H1 (cell line): ENCODE results near the gene RAB2B. TPM values are rescaled to one million over a fixed set of nuclear protein-coding genes. Genes with fewer than 3 reads are reported as not detected.

Experiments used
- CTCF ChIA-PET: fragments of 300-600 bp; sonication (Branson Sonifier 250); formaldehyde crosslinking; loops from one replicate; lab custom pipeline; 2021; ENCODE audit not compliant: partially characterized antibody; lab: Charles Lee
- POLR2A ChIA-PET: fragments of 300-600 bp; sonication (Branson Sonifier 250); formaldehyde crosslinking; loops from one replicate; lab custom pipeline; 2021; ENCODE audit warnings: inconsistent platforms; ENCODE audit not compliant: partially characterized antibody; lab: Charles Lee
- DNase-seq, 2 experiments: peaks; one replicate each; pipeline versions ENCODE4 v3.0.0 to v3.0.0-alpha.2; 2010 to 2022; ENCODE audit warnings: low spot score in 2 of 2, low read depth in 1 of 2, mixed read lengths in 1 of 2
- FAIRE-seq: peaks from 2 replicates; lab custom pipeline; 2011; peaks lifted over from hg19 to GRCh38; lab: Jason Lieb, UNC
- H2AFZ ChIP-seq: 2 replicates; pipeline ENCODE4 v1.8.1; 2012; ENCODE audit warnings: low read length, inconsistent platforms
- H2AK5ac ChIP-seq: 2 replicates; pipeline ENCODE4 v1.6.1; 2013; ENCODE audit warnings: low read depth, low read length
- H2BK120ac ChIP-seq: replicated peaks from 2 replicates; pipeline ENCODE3; 2013; ENCODE audit warnings: low read depth, low read length, inconsistent platforms
- H2BK12ac ChIP-seq: 2 replicates; pipeline ENCODE4 v1.6.1; 2013; ENCODE audit warnings: low read depth, low read length
- H2BK15ac ChIP-seq: 2 replicates; pipeline ENCODE4 v1.6.1; 2013; ENCODE audit warnings: low read length
- H2BK20ac ChIP-seq: 2 replicates; pipeline ENCODE4 v1.6.1; 2013; ENCODE audit warnings: low read length
- H2BK5ac ChIP-seq: 2 replicates; pipeline ENCODE4 v1.6.1; 2013; ENCODE audit warnings: low read depth, low read length
- H3K14ac ChIP-seq: 2 replicates; pipeline ENCODE4 v1.6.1; 2013; ENCODE audit warnings: inconsistent platforms; ENCODE audit not compliant: insufficient read length
- H3K18ac ChIP-seq: 2 replicates; pipeline ENCODE4 v1.6.1; 2013; ENCODE audit warnings: low read length; ENCODE audit errors: extremely low read depth
- H3K23ac ChIP-seq: 2 replicates; pipeline ENCODE4 v1.6.1; 2013; ENCODE audit warnings: inconsistent platforms; ENCODE audit not compliant: insufficient read length
- H3K23me2 ChIP-seq: 2 replicates; pipeline ENCODE4 v1.6.1; 2013; ENCODE audit warnings: low read depth, low read length
- H3K27ac ChIP-seq: 2 replicates; pipeline ENCODE4 v1.6.1; 2011; ENCODE audit warnings: low read depth, low read length, inconsistent platforms
- H3K27me3 ChIP-seq, 4 experiments: replicated peaks in 1 of 4; 1 replicate in 1 of 4; 2 replicates in 3 of 4; pipeline versions ENCODE4 v1.6.1 to v1.8.1; 2011 to 2013; ENCODE audit warnings: low read length in 3 of 4, mild to moderate bottlenecking in 3 of 4, inconsistent platforms in 2 of 4, mixed read lengths in 2 of 4, moderate library complexity in 1 of 4; ENCODE audit not compliant: control insufficient read depth in 3 of 4, insufficient read depth in 3 of 4; ENCODE audit errors: extremely low read depth in 1 of 4
- H3K36me3 ChIP-seq, 4 experiments: 2 replicates each; pipeline versions ENCODE4 v1.6.1 to v1.8.1; 2011 to 2013; ENCODE audit warnings: mild to moderate bottlenecking in 4 of 4, low read length in 3 of 4, moderate library complexity in 2 of 4, control low read depth in 1 of 4, inconsistent platforms in 1 of 4; ENCODE audit not compliant: insufficient read depth in 4 of 4, control insufficient read depth in 2 of 4
- H3K4ac ChIP-seq: replicated peaks from 2 replicates; pipeline ENCODE3; 2013; ENCODE audit warnings: low read length, low read depth, mixed read lengths, inconsistent platforms; ENCODE audit not compliant: insufficient read length
- H3K4me1 ChIP-seq, 4 experiments: replicated peaks in 1 of 4; 1 replicate in 1 of 4; 2 replicates in 3 of 4; pipeline versions ENCODE4 v1.6.1 to v1.8.1; 2011 to 2013; ENCODE audit warnings: low read length in 3 of 4, inconsistent platforms in 2 of 4, mixed read lengths in 1 of 4; ENCODE audit not compliant: insufficient read depth in 4 of 4, control insufficient read depth in 3 of 4
- H3K4me2 ChIP-seq, 2 experiments: 2 replicates each; pipeline versions ENCODE4 v1.6.1 to v1.8.1; 2011 to 2013; ENCODE audit warnings: low read depth in 2 of 2, low read length in 2 of 2, control low read depth in 1 of 2, inconsistent platforms in 1 of 2, mild to moderate bottlenecking in 1 of 2; ENCODE audit not compliant: insufficient read depth in 1 of 2
- H3K4me3 ChIP-seq, 4 experiments: fragments of 200-600, 300-600 bp in 1 of 4; sonication (generic), shearing (Covaris generic), sonication (Bioruptor Twin) in 1 of 4; 2 replicates each; pipeline versions ENCODE4 v1.5.1 to v1.8.1; 2011 to 2016; ENCODE audit warnings: low read length in 4 of 4, low read depth in 3 of 4, control low read depth in 2 of 4, inconsistent platforms in 2 of 4, mild to moderate bottlenecking in 2 of 4, mixed read lengths in 1 of 4, moderate library complexity in 1 of 4; ENCODE audit not compliant: insufficient read depth in 2 of 4; ENCODE audit errors: extremely low read depth in 1 of 4
- H3K56ac ChIP-seq: replicated peaks from 2 replicates; pipeline ENCODE3; 2013; ENCODE audit warnings: low read depth, mild to moderate bottlenecking, mixed read lengths, low read length, inconsistent platforms; ENCODE audit not compliant: insufficient read length
- H3K79me1 ChIP-seq: 2 replicates; pipeline ENCODE4 v1.6.1; 2013; ENCODE audit warnings: low read depth, low read length, control low read depth
- H3K79me2 ChIP-seq, 2 experiments: 2 replicates each; pipeline versions ENCODE4 v1.6.1 to v1.8.1; 2012 to 2013; ENCODE audit warnings: low read length in 2 of 2, mild to moderate bottlenecking in 2 of 2, inconsistent platforms in 1 of 2; ENCODE audit not compliant: insufficient read depth in 2 of 2, control insufficient read depth in 1 of 2
- H3K9ac ChIP-seq, 4 experiments: replicated peaks in 1 of 4; 1 replicate in 1 of 4; 2 replicates in 3 of 4; pipeline versions ENCODE4 v1.6.1 to v1.8.1; 2011 to 2013; ENCODE audit warnings: low read depth in 3 of 4, low read length in 3 of 4, control low read depth in 2 of 4, mild to moderate bottlenecking in 2 of 4, moderate library complexity in 2 of 4, inconsistent platforms in 1 of 4; ENCODE audit errors: extremely low read depth in 1 of 4
- H3K9me3 ChIP-seq, 2 experiments: 2 replicates each; pipeline versions ENCODE4 v1.6.1 to v1.8.1; 2012 to 2013; ENCODE audit warnings: mild to moderate bottlenecking in 2 of 2, moderate library complexity in 2 of 2, control low read depth in 1 of 2, inconsistent platforms in 1 of 2, low read depth in 1 of 2, low read length in 1 of 2, mixed read lengths in 1 of 2; ENCODE audit not compliant: insufficient read depth in 2 of 2
- H4K20me1 ChIP-seq, 2 experiments: replicated peaks in 1 of 2; 2 replicates each; pipeline versions ENCODE3 to v1.8.1; 2011 to 2013; ENCODE audit warnings: inconsistent platforms in 2 of 2, low read length in 2 of 2, mild to moderate bottlenecking in 1 of 2; ENCODE audit not compliant: insufficient read depth in 2 of 2, control insufficient read depth in 1 of 2
- H4K5ac ChIP-seq: 2 replicates; pipeline ENCODE4 v1.6.1; 2013; ENCODE audit warnings: low read length, low read depth, mixed read lengths, inconsistent platforms; ENCODE audit not compliant: insufficient read length
- H4K8ac ChIP-seq: 2 replicates; pipeline ENCODE4 v1.8.0; 2013; ENCODE audit warnings: mild to moderate bottlenecking, moderate library complexity, low read length, inconsistent platforms; ENCODE audit not compliant: insufficient read depth; ENCODE audit errors: extremely low read depth
- H4K91ac ChIP-seq: replicated peaks from 2 replicates; pipeline ENCODE3; 2013; ENCODE audit warnings: low read length, mixed read lengths, inconsistent platforms; ENCODE audit not compliant: insufficient read length
- EP300 ChIP-seq, 2 experiments: IDR thresholded peaks; 1 replicate in 1 of 2; 2 replicates in 1 of 2; pipeline ENCODE4 v1.6.1; 2011 to 2012; ENCODE audit warnings: low read depth in 2 of 2, low read length in 2 of 2, mild to moderate bottlenecking in 2 of 2, borderline replicate concordance in 1 of 2, inconsistent platforms in 1 of 2, moderate library complexity in 1 of 2
- GABPA ChIP-seq: IDR thresholded peaks from 2 replicates; pipeline ENCODE4 v1.6.1; 2011; ENCODE audit warnings: mild to moderate bottlenecking, low read length, moderate library complexity, borderline replicate concordance; ENCODE audit not compliant: insufficient read depth
- POLR2AphosphoS5 ChIP-seq: IDR thresholded peaks from 2 replicates; pipeline ENCODE4 v1.6.1; 2011; ENCODE audit warnings: low read depth, low read length
- RAD21 ChIP-seq, 2 experiments: IDR thresholded peaks in 1 of 2; conservative IDR thresholded peaks in 1 of 2; 2 replicates each; pipeline ENCODE4 v1.6.1; 2011; ENCODE audit warnings: low read depth in 2 of 2, low read length in 2 of 2, improper control_type of control experiment in 1 of 2, inconsistent platforms in 1 of 2, mild to moderate bottlenecking in 1 of 2, moderate library complexity in 1 of 2
- SIX5 ChIP-seq: IDR thresholded peaks from 2 replicates; pipeline ENCODE4 v1.6.1; 2011; ENCODE audit warnings: mild to moderate bottlenecking, low read depth, low read length
- WGBS, 2 experiments: shearing (Covaris generic) in 1 of 2; methylation state at CpG; one replicate each; pipeline versions ENCODE4 v1.1.6 to v1.1.7; 2013 to 2015; ENCODE audit warnings: low lambda C conversion rate in 2 of 2, mixed read lengths in 2 of 2, inconsistent platforms in 1 of 2, low coverage in 1 of 2, missing lambda C conversion rate in 1 of 2; ENCODE audit not compliant: insufficient replicate concordance in 2 of 2, insufficient coverage in 1 of 2, insufficient read length in 1 of 2; ENCODE audit errors: extremely low coverage in 1 of 2, missing lambda C conversion rate in 1 of 2; 5-methylcytosine and 5-hydroxymethylcytosine counted together
- long read RNA-seq, 2 experiments: library from RNA in 1 of 2; library from capped mRNA in 1 of 2; stranded (forward); transcript quantifications; one replicate each; pipeline ENCODE4 v2.0.0, GENCODE V29; 2021; ENCODE audit warnings: inconsistent platforms in 1 of 2
- polyA minus RNA-seq, 3 experiments: library from RNA; depleted of rRNA, polyadenylated mRNA; stranded (reverse); fragments of >200 nt; gene quantifications; 1 replicate in 2 of 3; 2 replicates in 1 of 3; pipeline ENCODE4 v1.2.3, GENCODE V29; 2011
- polyA plus RNA-seq, 7 experiments: library from polyadenylated mRNA; depleted of rRNA in 3 of 7; stranded (reverse) in 5 of 7; unstranded in 2 of 7; fragments of >200 nt in 5 of 7; fragments of 200-250 nt in 2 of 7; gene quantifications; 1 replicate in 5 of 7; 2 replicates in 1 of 7; 4 replicates in 1 of 7; pipeline versions ENCODE4 v1.2.1 to v1.2.3, GENCODE V29; 2011 to 2013; ENCODE audit warnings: missing spikeins in 2 of 7, mixed read lengths in 2 of 7
- total RNA-seq: library from RNA; stranded (reverse); fragmentation: NEBNext Ultra II Directional; extraction: Animal tissue kit (Norgen Biotek cat#: 25700); gene quantifications from 2 replicates; pipeline ENCODE4 v1.2.1, GENCODE V29; 2021

Gene RAB2B
- total RNA-seq (26.1 and 27.6 TPM in 2 replicates), polyA plus RNA-seq (2011; rRNA removed) (13.6 and 23.4 TPM in 2 replicates), polyA minus RNA-seq (2011; rRNA and poly(A)+ RNA removed) (25.3 and 43.2 TPM in 2 replicates)
- polyA plus RNA-seq (2011; cell fraction: cytosol; rRNA removed): 18.6 TPM
- 14.0 TPM for polyA plus RNA-seq (2011; cell fraction: nucleus; rRNA removed)
- 18.6 to 25.3 TPM (median 19.8 TPM) in 4 replicates for polyA plus RNA-seq (2012, experiment 1 of 2)
- 14.8 TPM for polyA plus RNA-seq (2012, experiment 2 of 2)
- polyA plus RNA-seq (2013, experiment 1 of 2): 17.0 TPM
- polyA plus RNA-seq (2013, experiment 2 of 2): 16.2 TPM
- polyA minus RNA-seq (2011; cell fraction: cytosol; rRNA and poly(A)+ RNA removed): 18.8 TPM
- 22.2 TPM for polyA minus RNA-seq (2011; cell fraction: nucleus; rRNA and poly(A)+ RNA removed)
- long read RNA-seq, experiment 1, partial matches to known transcripts: 2 of 13 reads
- long read RNA-seq, experiment 1, other reads (novel, unspliced or antisense): 10 of 13 reads
- long read RNA-seq, experiment 2, partial matches to known transcripts: 0 of 8 reads
- long read RNA-seq, experiment 2, other reads (novel, unspliced or antisense): 6 of 8 reads

GRCh38 chr14:21476925-21477681 is at the start of gene RAB2B, which contains the start of gene TOX4:
Gene RAB2B, minus strand, starts transcription at chr14:21476959. Its CDS starts 87 bp downstream, at chr14:21476872.
Gene TOX4, plus strand, starts transcription at chr14:21477195. Its CDS starts 84 bp downstream, at chr14:21477279.
- no peak within 1 kb of the TSS; the same call in 1 of the 2 replicates for H2BK12ac ChIP-seq
- H2AFZ ChIP-seq: peak within 1 kb of the TSS; percentile 87; the same call in 1 of the 2 replicates
- H3K4me3 ChIP-seq: peak within 1 kb of the TSS; percentile 88 to 100 (median 96)
- no peak within 1 kb of the TSS for H2BK15ac ChIP-seq
- H3K4me2 ChIP-seq: peak within 1 kb of the TSS; percentile 72 to 73
- WGBS, 2 experiments: 3% methylated on average over 35 of the region's 49 CpGs; no CpG with 5 or more reads in 1 of the 2 experiments
- no peaks in the 10 kb centered on the region for H3K9me3 ChIP-seq
- H4K5ac ChIP-seq: peak within 1 kb of the TSS; percentile 86
- H3K9ac ChIP-seq: peak within 1 kb of the TSS; percentile 69 to 96 (median 82)
- no peak within 1 kb of the TSS for H4K91ac ChIP-seq
- H3K27me3 ChIP-seq: no peaks in the 10 kb centered on the region
- no peaks in the 10 kb centered on the region for H4K20me1 ChIP-seq
- H2BK5ac ChIP-seq: peak within 1 kb of the TSS; percentile 54
- no peaks in the 10 kb centered on the region; a peak in 1 of 7 replicates for H3K4me1 ChIP-seq
- no peaks in the 10 kb centered on the region; the same call in 1 of the 2 replicates for H3K23me2 ChIP-seq
- H3K27ac ChIP-seq: peak within 1 kb of the TSS; percentile 36
- no peak within 1 kb of the TSS for H3K56ac ChIP-seq
- no peaks in the 10 kb centered on the region for H3K79me1 ChIP-seq
- no peak within 1 kb of the TSS for H2BK20ac ChIP-seq
- H3K18ac ChIP-seq: peak within 1 kb of the TSS; percentile 53; the same call in 1 of the 2 replicates
- no peak within 1 kb of the TSS for H3K14ac ChIP-seq
- POLR2A ChIA-PET: interaction anchor here (0.7 to 5.6 kb wide), 16 partner anchors 11 to 93 kb away, joined by 3 to 23 read pairs (median 6); partner anchors contain the start of genes METTL3, SALL2 and SUPT16H
- CTCF ChIA-PET: interaction anchor here (0.6 to 3.0 kb wide), 32 partner anchors 9 to 103 kb away, joined by 3 to 27 read pairs (median 4); partner anchors contain the start of genes CHD8, METTL3, OR10G3 and SALL2
- no peak within 1 kb of the TSS for H2AK5ac ChIP-seq
- H3K36me3 ChIP-seq: peaks cover 0 to 16% (median 10%) of the 10 kb centered on the region in 4 experiments; a peak in 6 of 8 replicates
- no peak within 1 kb of the TSS for H3K23ac ChIP-seq
- no peak within 1 kb of the TSS; the same call in 1 of the 2 replicates for H4K8ac ChIP-seq
- peak; percentile 95 to 96 for DNase-seq
- FAIRE-seq: peak; percentile 86
- no peak within 1 kb of the TSS for H3K4ac ChIP-seq
- peaks cover 0 to 39% of the 10 kb centered on the region in 2 experiments; a peak in 3 of 4 replicates for H3K79me2 ChIP-seq
- no peak within 1 kb of the TSS for H2BK120ac ChIP-seq
- TF ChIP-seq GABPA (peak; percentile 83; the same call in 1 of the 2 replicates), SIX5 (no peak; the same call in 1 of the 2 replicates), RAD21 (IDR thresholded peaks at IDR 0.05 in 1 of 2, conservative IDR thresholded peaks at IDR 0.05 in 1 of 2; ENCODE audit: low read depth in 2 of 2, low read length in 2 of 2) (peak; percentile 41 to 53; a peak in 3 of 4 replicates), EP300 (IDR thresholded peaks at IDR 0.05; ENCODE audit: borderline replicate concordance in 1 of 2, low read depth in 2 of 2, low read length in 2 of 2) (peak in 1 of 2 experiments; percentile 66; a peak in 2 of 3 replicates), POLR2AphosphoS5 (peak; percentile 72)
